WTC11 (cell line): ENCODE measurements around the gene EEF1AKMT4. TPM values are rescaled to one million over a fixed set of nuclear protein-coding genes. Genes with fewer than 3 reads are reported as not detected.

Experiments
- ATAC-seq: fragments of 200-7000 bp; cut with Tn5 transposase; 2 replicates; pipeline ENCODE4 v1.10.0; 2021; ENCODE audit warnings: mild to moderate bottlenecking, moderate library complexity
- CTCF ChIA-PET: fragments of 300-600 bp; sonication (Branson Sonifier 250); formaldehyde crosslinking; loops from one replicate; lab custom pipeline; 2021; ENCODE audit warnings: antibody characterized with exemption; lab: Charles Lee
- POLR2A ChIA-PET: fragments of 350-600 bp; sonication (Branson Sonifier 250); formaldehyde crosslinking; loops from one replicate; lab custom pipeline; 2021; ENCODE audit warnings: antibody characterized with exemption; lab: Charles Lee
- DNase-seq: peaks from one replicate; pipeline ENCODE4 v3.0.0; 2021; ENCODE audit warnings: low spot score
- H3K27ac Mint-ChIP-seq: 2 replicates; pipeline ENCODE4 v1.8.0; 2021; ENCODE audit warnings: mixed read lengths
- H3K27me3 Mint-ChIP-seq: 2 replicates; pipeline ENCODE4 v1.8.0; 2021; ENCODE audit warnings: low read depth, mild to moderate bottlenecking, moderate library complexity, mixed read lengths
- H3K36me3 Mint-ChIP-seq: 2 replicates; pipeline ENCODE4 v1.8.0; 2021; ENCODE audit warnings: mixed read lengths
- H3K4me1 Mint-ChIP-seq: 2 replicates; pipeline ENCODE4 v1.8.0; 2022; ENCODE audit warnings: mixed read lengths
- H3K4me3 Mint-ChIP-seq: 2 replicates; pipeline ENCODE4 v1.8.0; 2021; ENCODE audit warnings: mild to moderate bottlenecking, moderate library complexity, mixed read lengths
- H3K9me3 Mint-ChIP-seq: 2 replicates; pipeline ENCODE4 v1.8.0; 2021; ENCODE audit warnings: mixed read lengths
- CREM ChIP-seq: sonication (generic); formaldehyde crosslinking; IDR thresholded peaks from 2 replicates; pipeline ENCODE4 v1.8.1; 2022; ENCODE audit warnings: mild to moderate bottlenecking, missing genetic modification reagents, moderate library complexity
- ELF4 ChIP-seq: sonication (generic); formaldehyde crosslinking; IDR thresholded peaks from 2 replicates; pipeline ENCODE4 v1.8.1; 2022; ENCODE audit warnings: low read depth, mild to moderate bottlenecking, moderate library complexity, missing genetic modification reagents
- ETV6 ChIP-seq: sonication (generic); formaldehyde crosslinking; IDR thresholded peaks from 2 replicates; pipeline ENCODE4 v1.8.1; 2022; ENCODE audit warnings: mild to moderate bottlenecking, missing genetic modification reagents
- GTF2I ChIP-seq: fragments of 250-450 bp; sonication (Bioruptor Pico); conservative IDR thresholded peaks from 2 replicates; pipeline ENCODE4 v1.4.0; 2021; ENCODE audit warnings: mild to moderate bottlenecking
- NFE2L1 ChIP-seq: sonication (generic); formaldehyde crosslinking; IDR thresholded peaks from 2 replicates; pipeline ENCODE4 v1.8.1; 2023; ENCODE audit warnings: missing genetic modification reagents
- RELA ChIP-seq: sonication (generic); formaldehyde crosslinking; IDR thresholded peaks from 2 replicates; pipeline ENCODE4 v1.8.1; 2022; ENCODE audit warnings: missing genetic modification reagents, mild to moderate bottlenecking, borderline replicate concordance
- SMAD3 ChIP-seq: sonication (generic); formaldehyde crosslinking; IDR thresholded peaks from 2 replicates; pipeline ENCODE4 v1.8.0; 2022; ENCODE audit warnings: missing genetic modification reagents, mild to moderate bottlenecking, borderline replicate concordance
- SP1 ChIP-seq: sonication (generic); formaldehyde crosslinking; conservative IDR thresholded peaks from 2 replicates; pipeline ENCODE4 v1.8.1; 2022; ENCODE audit warnings: missing genetic modification reagents
- ZNF232 ChIP-seq: sonication (generic); formaldehyde crosslinking; IDR thresholded peaks from 2 replicates; pipeline ENCODE4 v1.8.0; 2022; ENCODE audit warnings: mild to moderate bottlenecking, missing genetic modification reagents
- ZNF416 ChIP-seq: fragments of 250-450 bp; sonication (Bioruptor Pico); IDR thresholded peaks from 2 replicates; pipeline ENCODE4 v1.9.0; 2021; ENCODE audit warnings: mild to moderate bottlenecking, inconsistent platforms
- total RNA-seq: library from RNA; stranded (reverse); gene quantifications from 3 replicates; pipeline ENCODE4 v1.2.3, GENCODE V29; 2021
- TF ChIP-seq, protein P1 (sequence below): fragments of 250-450 bp; sonication (Bioruptor Pico); IDR thresholded peaks from 2 replicates; pipeline ENCODE4 v1.9.0; 2021; ENCODE audit warnings: mild to moderate bottlenecking, borderline replicate concordance
- TF ChIP-seq, protein P2 (sequence below): sonication (generic); formaldehyde crosslinking; IDR thresholded peaks from 2 replicates; pipeline ENCODE4 v1.8.0; 2022; ENCODE audit warnings: mild to moderate bottlenecking, missing genetic modification reagents
- TF ChIP-seq, protein P3 (sequence below): sonication (generic); formaldehyde crosslinking; IDR thresholded peaks from 2 replicates; pipeline ENCODE4 v1.8.0; 2023; ENCODE audit warnings: missing genetic modification reagents, mild to moderate bottlenecking, borderline replicate concordance
- TF ChIP-seq, protein P4 (sequence below): fragments of 200-600 bp; IDR thresholded peaks from 2 replicates; pipeline ENCODE4 v1.8.0; 2022; ENCODE audit warnings: antibody characterized with exemption
- TF ChIP-seq, protein P5 (sequence below): sonication (generic); formaldehyde crosslinking; IDR thresholded peaks from 2 replicates; pipeline ENCODE4 v1.8.1; 2022; ENCODE audit warnings: low read depth, mild to moderate bottlenecking, moderate library complexity, missing genetic modification reagents, borderline replicate concordance
- TF ChIP-seq, protein P6 (sequence below): sonication (generic); formaldehyde crosslinking; IDR thresholded peaks from 2 replicates; pipeline ENCODE4 v1.8.1; 2022; ENCODE audit warnings: low read depth, missing genetic modification reagents, borderline replicate concordance

EEF1AKMT4 gene
- total RNA-seq, 1 experiment from 2014 or later, result 11.3 TPM

DNA sequence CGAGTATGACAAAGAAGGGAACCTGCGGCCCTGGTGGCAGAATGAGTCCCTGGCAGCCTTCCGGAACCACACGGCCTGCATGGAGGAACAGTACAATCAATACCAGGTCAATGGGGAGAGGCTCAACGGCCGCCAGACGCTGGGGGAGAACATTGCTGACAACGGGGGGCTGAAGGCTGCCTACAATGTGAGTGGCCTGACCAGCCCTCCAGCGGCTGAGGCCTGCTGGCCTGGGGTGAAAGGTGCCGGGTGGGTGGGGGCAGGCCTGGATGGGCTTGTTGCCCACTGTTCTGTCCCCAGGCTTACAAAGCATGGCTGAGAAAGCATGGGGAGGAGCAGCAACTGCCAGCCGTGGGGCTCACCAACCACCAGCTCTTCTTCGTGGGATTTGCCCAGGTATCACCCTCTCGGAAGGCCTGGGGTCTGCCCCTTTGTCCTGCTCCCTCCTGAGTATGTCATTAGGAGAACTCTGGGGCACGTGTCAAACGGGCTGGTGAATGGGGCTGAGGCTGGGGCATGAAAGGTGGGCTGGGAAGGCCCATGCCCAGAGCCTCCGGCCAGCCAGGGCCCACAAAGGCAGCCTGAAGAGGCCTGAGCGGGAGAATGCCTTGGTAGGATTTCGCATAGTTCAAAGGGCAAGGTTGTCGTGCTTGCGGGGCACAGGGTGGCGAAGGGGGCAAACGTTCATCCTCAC, 41.7 kb downstream of the EEF1AKMT4 start:
- Mint-ChIP-seq H3K27ac (no peak overlapping the region), H3K36me3 (no peaks in the 10 kb centered on the region), H3K4me1 (no peaks in the 10 kb centered on the region), H3K27me3 (peaks cover 5% of the 10 kb centered on the region; the same call in 1 of the 2 replicates), H3K9me3 (no peaks in the 10 kb centered on the region), H3K4me3 (no peak overlapping the region)
- TF ChIP-seq CREM (CRISPR knock-in tag), result no peak
- no peak for TF ChIP-seq ELF4 (CRISPR knock-in tag)
- TF ChIP-seq SMAD3 (CRISPR knock-in tag), result no peak
- no peak for TF ChIP-seq RELA (CRISPR knock-in tag)
- TF ChIP-seq, protein P1, sequence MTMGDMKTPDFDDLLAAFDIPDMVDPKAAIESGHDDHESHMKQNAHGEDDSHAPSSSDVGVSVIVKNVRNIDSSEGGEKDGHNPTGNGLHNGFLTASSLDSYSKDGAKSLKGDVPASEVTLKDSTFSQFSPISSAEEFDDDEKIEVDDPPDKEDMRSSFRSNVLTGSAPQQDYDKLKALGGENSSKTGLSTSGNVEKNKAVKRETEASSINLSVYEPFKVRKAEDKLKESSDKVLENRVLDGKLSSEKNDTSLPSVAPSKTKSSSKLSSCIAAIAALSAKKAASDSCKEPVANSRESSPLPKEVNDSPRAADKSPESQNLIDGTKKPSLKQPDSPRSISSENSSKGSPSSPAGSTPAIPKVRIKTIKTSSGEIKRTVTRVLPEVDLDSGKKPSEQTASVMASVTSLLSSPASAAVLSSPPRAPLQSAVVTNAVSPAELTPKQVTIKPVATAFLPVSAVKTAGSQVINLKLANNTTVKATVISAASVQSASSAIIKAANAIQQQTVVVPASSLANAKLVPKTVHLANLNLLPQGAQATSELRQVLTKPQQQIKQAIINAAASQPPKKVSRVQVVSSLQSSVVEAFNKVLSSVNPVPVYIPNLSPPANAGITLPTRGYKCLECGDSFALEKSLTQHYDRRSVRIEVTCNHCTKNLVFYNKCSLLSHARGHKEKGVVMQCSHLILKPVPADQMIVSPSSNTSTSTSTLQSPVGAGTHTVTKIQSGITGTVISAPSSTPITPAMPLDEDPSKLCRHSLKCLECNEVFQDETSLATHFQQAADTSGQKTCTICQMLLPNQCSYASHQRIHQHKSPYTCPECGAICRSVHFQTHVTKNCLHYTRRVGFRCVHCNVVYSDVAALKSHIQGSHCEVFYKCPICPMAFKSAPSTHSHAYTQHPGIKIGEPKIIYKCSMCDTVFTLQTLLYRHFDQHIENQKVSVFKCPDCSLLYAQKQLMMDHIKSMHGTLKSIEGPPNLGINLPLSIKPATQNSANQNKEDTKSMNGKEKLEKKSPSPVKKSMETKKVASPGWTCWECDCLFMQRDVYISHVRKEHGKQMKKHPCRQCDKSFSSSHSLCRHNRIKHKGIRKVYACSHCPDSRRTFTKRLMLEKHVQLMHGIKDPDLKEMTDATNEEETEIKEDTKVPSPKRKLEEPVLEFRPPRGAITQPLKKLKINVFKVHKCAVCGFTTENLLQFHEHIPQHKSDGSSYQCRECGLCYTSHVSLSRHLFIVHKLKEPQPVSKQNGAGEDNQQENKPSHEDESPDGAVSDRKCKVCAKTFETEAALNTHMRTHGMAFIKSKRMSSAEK (CRISPR knock-in tag), result no peak
- TF ChIP-seq NFE2L1 (CRISPR knock-in tag), result no peak
- ATAC-seq, result no peak
- ChIA-PET CTCF (interaction anchor here (1.1 to 1.5 kb wide), 4 partner anchors 11 to 270 kb away, joined by 3 to 4 read pairs (median 4); partner anchors contain the start of genes CAMK2N2, EEF1AKMT4 and EPHB3), POLR2A (no interaction called here)
- DNase-seq, result no peak

DNA sequence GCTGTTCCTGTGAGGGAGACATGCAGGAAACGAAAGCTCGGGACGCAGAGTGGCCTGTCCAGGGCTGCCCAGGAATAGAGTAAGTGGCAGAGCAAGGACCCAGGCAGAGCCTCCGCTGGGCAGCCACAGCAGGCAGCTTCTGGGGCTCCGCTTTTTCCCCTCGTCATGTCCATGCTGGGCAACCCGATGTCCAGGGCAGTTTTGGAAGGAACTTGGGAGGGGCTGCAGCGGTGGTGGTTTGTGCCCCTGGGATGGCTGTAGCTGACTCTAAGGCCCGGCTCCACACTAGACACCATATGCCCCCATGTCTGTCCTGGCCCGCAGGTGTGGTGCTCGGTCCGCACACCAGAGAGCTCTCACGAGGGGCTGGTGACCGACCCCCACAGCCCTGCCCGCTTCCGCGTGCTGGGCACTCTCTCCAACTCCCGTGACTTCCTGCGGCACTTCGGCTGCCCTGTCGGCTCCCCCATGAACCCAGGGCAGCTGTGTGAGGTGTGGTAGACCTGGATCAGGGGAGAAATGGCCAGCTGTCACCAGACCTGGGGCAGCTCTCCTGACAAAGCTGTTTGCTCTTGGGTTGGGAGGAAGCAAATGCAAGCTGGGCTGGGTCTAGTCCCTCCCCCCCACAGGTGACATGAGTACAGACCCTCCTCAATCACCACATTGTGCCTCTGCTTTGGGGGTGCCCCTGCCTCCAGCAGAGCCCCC, 42.4 kb downstream of the EEF1AKMT4 start:
- CTCF ChIA-PET, result interaction anchor here (1.3 to 1.5 kb wide), 2 partner anchors 30 to 42 kb away, joined by 3 read pairs; partner anchors contain the start of genes CAMK2N2 and EEF1AKMT4
- Mint-ChIP-seq H3K9me3 (no peaks in the 10 kb centered on the region), H3K27me3 (peaks cover 5% of the 10 kb centered on the region; the same call in 1 of the 2 replicates), H3K36me3 (no peaks in the 10 kb centered on the region), H3K27ac (no peak overlapping the region), H3K4me3 (no peak overlapping the region), H3K4me1 (no peaks in the 10 kb centered on the region)
- ATAC-seq (no peak), DNase-seq (no peak)
- POLR2A ChIA-PET, result no interaction called here
- no peak for TF ChIP-seq ZNF232 (CRISPR knock-in tag)
- TF ChIP-seq SP1 (CRISPR knock-in tag), result no peak
- TF ChIP-seq, protein P2, sequence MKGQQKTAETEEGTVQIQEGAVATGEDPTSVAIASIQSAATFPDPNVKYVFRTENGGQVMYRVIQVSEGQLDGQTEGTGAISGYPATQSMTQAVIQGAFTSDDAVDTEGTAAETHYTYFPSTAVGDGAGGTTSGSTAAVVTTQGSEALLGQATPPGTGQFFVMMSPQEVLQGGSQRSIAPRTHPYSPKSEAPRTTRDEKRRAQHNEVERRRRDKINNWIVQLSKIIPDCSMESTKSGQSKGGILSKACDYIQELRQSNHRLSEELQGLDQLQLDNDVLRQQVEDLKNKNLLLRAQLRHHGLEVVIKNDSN (CRISPR knock-in tag), result no peak
- TF ChIP-seq GTF2I (CRISPR knock-in tag), result no peak
- TF ChIP-seq ETV6 (CRISPR knock-in tag), result no peak
- TF ChIP-seq, protein P3, sequence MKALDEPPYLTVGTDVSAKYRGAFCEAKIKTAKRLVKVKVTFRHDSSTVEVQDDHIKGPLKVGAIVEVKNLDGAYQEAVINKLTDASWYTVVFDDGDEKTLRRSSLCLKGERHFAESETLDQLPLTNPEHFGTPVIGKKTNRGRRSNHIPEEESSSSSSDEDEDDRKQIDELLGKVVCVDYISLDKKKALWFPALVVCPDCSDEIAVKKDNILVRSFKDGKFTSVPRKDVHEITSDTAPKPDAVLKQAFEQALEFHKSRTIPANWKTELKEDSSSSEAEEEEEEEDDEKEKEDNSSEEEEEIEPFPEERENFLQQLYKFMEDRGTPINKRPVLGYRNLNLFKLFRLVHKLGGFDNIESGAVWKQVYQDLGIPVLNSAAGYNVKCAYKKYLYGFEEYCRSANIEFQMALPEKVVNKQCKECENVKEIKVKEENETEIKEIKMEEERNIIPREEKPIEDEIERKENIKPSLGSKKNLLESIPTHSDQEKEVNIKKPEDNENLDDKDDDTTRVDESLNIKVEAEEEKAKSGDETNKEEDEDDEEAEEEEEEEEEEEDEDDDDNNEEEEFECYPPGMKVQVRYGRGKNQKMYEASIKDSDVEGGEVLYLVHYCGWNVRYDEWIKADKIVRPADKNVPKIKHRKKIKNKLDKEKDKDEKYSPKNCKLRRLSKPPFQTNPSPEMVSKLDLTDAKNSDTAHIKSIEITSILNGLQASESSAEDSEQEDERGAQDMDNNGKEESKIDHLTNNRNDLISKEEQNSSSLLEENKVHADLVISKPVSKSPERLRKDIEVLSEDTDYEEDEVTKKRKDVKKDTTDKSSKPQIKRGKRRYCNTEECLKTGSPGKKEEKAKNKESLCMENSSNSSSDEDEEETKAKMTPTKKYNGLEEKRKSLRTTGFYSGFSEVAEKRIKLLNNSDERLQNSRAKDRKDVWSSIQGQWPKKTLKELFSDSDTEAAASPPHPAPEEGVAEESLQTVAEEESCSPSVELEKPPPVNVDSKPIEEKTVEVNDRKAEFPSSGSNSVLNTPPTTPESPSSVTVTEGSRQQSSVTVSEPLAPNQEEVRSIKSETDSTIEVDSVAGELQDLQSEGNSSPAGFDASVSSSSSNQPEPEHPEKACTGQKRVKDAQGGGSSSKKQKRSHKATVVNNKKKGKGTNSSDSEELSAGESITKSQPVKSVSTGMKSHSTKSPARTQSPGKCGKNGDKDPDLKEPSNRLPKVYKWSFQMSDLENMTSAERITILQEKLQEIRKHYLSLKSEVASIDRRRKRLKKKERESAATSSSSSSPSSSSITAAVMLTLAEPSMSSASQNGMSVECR (CRISPR knock-in tag), result no peak
- TF ChIP-seq, protein P4, sequence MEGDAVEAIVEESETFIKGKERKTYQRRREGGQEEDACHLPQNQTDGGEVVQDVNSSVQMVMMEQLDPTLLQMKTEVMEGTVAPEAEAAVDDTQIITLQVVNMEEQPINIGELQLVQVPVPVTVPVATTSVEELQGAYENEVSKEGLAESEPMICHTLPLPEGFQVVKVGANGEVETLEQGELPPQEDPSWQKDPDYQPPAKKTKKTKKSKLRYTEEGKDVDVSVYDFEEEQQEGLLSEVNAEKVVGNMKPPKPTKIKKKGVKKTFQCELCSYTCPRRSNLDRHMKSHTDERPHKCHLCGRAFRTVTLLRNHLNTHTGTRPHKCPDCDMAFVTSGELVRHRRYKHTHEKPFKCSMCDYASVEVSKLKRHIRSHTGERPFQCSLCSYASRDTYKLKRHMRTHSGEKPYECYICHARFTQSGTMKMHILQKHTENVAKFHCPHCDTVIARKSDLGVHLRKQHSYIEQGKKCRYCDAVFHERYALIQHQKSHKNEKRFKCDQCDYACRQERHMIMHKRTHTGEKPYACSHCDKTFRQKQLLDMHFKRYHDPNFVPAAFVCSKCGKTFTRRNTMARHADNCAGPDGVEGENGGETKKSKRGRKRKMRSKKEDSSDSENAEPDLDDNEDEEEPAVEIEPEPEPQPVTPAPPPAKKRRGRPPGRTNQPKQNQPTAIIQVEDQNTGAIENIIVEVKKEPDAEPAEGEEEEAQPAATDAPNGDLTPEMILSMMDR, result no peak
- no peak for TF ChIP-seq NFE2L1 (CRISPR knock-in tag)
- TF ChIP-seq, protein P5, sequence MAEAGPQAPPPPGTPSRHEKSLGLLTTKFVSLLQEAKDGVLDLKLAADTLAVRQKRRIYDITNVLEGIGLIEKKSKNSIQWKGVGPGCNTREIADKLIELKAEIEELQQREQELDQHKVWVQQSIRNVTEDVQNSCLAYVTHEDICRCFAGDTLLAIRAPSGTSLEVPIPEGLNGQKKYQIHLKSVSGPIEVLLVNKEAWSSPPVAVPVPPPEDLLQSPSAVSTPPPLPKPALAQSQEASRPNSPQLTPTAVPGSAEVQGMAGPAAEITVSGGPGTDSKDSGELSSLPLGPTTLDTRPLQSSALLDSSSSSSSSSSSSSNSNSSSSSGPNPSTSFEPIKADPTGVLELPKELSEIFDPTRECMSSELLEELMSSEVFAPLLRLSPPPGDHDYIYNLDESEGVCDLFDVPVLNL (CRISPR knock-in tag), result no peak
- no peak for TF ChIP-seq ZNF416 (CRISPR knock-in tag)
- TF ChIP-seq, protein P6, sequence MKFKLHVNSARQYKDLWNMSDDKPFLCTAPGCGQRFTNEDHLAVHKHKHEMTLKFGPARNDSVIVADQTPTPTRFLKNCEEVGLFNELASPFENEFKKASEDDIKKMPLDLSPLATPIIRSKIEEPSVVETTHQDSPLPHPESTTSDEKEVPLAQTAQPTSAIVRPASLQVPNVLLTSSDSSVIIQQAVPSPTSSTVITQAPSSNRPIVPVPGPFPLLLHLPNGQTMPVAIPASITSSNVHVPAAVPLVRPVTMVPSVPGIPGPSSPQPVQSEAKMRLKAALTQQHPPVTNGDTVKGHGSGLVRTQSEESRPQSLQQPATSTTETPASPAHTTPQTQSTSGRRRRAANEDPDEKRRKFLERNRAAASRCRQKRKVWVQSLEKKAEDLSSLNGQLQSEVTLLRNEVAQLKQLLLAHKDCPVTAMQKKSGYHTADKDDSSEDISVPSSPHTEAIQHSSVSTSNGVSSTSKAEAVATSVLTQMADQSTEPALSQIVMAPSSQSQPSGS, result no peak
